Parathyroid adenoma (tissue), 2 donors: ENCODE measurements around the gene ANTKMT.
A peak's percentile ranks its signal among the peaks of the same experiment; 100 is the strongest.

Experiments
- H2AFZ ChIP-seq: fragments of 300-600 bp; sonication (generic); one replicate; pipeline ENCODE4 v1.7.0; 2017; ENCODE audit warnings: antibody characterized with exemption, mild to moderate bottlenecking
- H3K27ac ChIP-seq: fragments of 300-600 bp; sonication (generic); one replicate; pipeline ENCODE4 v1.7.0; 2017
- H3K27me3 ChIP-seq: fragments of 300-600 bp; sonication (generic); one replicate; pipeline ENCODE4 v1.7.0; 2017; ENCODE audit warnings: low read length; ENCODE audit not compliant: control insufficient read depth, insufficient read depth
- H3K36me3 ChIP-seq: fragments of 300-600 bp; sonication (generic); one replicate; pipeline ENCODE4 v1.7.0; 2017; ENCODE audit warnings: low read length; ENCODE audit not compliant: control insufficient read depth, insufficient read depth
- H3K4me1 ChIP-seq: fragments of 300-600 bp; sonication (generic); one replicate; pipeline ENCODE4 v1.7.0; 2017; ENCODE audit warnings: control low read depth
- H3K4me2 ChIP-seq: fragments of 300-600 bp; sonication (generic); one replicate; pipeline ENCODE4 v1.7.0; 2017; ENCODE audit warnings: low read length
- H3K4me3 ChIP-seq: fragments of 300-600 bp; sonication (generic); one replicate; pipeline ENCODE4 v1.7.0; 2017; ENCODE audit warnings: low read depth, low read length
- H3K79me2 ChIP-seq: fragments of 300-600 bp; sonication (generic); one replicate; pipeline ENCODE4 v1.7.0; 2017; ENCODE audit warnings: control low read depth
- H3K9ac ChIP-seq: fragments of 300-600 bp; sonication (generic); one replicate; pipeline ENCODE4 v1.7.0; 2017; ENCODE audit warnings: mild to moderate bottlenecking
- H3K9me3 ChIP-seq: fragments of 300-600 bp; sonication (generic); one replicate; pipeline ENCODE4 v1.7.0; 2017; ENCODE audit warnings: low read length; ENCODE audit not compliant: control insufficient read depth
- TF ChIP-seq, protein P1 (sequence below): fragments of 300-600 bp; sonication (generic); IDR thresholded peaks from one replicate; pipeline ENCODE4 v1.7.0; 2017; ENCODE audit warnings: antibody characterized with exemption, mild to moderate bottlenecking
- donor health status: primary hyperparathyroidism.

The ANTKMT gene

DNA sequence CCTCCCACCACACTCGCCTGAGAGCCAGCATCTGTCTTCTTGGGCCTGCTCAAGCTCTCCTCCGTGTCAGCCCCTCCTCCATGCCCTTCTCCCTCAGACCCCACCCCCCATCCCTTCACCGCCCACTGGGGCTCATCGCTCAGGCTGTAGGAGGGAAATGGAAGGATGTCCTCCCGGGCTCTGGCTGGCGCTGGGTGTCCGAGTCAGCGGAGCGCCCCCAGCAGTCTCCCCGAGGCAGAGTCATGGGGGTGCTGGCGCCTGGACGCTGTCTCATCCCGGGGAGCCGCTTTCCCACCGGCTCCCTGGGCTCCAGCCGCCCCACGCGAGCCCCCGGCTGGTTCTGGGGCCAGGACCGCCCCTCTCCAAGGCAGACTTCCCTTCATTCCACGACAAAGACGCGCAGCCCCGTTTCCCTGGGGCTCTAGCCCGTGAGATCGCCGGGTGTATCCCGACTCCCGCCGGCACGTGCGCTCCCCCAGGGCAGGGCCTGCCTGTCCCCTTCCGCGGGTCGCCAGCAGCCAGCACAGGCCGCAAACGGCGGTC, 428 bp upstream of the ANTKMT start:
- Histone ChIP-seq H3K9ac (peak overlapping the region; percentile 63), H3K4me1 (peaks cover 17% of the 10 kb centered on the region), H3K79me2 (peaks cover 2% of the 10 kb centered on the region), H2AFZ (peak overlapping the region; percentile 97), H3K4me2 (peak overlapping the region; percentile 97), H3K36me3 (no peaks in the 10 kb centered on the region), H3K9me3 (no peaks in the 10 kb centered on the region), H3K27ac (peak overlapping the region; percentile 94), H3K4me3 (peak overlapping the region; percentile 73), H3K27me3 (no peaks in the 10 kb centered on the region)
- TF ChIP-seq, protein P1, sequence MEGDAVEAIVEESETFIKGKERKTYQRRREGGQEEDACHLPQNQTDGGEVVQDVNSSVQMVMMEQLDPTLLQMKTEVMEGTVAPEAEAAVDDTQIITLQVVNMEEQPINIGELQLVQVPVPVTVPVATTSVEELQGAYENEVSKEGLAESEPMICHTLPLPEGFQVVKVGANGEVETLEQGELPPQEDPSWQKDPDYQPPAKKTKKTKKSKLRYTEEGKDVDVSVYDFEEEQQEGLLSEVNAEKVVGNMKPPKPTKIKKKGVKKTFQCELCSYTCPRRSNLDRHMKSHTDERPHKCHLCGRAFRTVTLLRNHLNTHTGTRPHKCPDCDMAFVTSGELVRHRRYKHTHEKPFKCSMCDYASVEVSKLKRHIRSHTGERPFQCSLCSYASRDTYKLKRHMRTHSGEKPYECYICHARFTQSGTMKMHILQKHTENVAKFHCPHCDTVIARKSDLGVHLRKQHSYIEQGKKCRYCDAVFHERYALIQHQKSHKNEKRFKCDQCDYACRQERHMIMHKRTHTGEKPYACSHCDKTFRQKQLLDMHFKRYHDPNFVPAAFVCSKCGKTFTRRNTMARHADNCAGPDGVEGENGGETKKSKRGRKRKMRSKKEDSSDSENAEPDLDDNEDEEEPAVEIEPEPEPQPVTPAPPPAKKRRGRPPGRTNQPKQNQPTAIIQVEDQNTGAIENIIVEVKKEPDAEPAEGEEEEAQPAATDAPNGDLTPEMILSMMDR = no peak

DNA sequence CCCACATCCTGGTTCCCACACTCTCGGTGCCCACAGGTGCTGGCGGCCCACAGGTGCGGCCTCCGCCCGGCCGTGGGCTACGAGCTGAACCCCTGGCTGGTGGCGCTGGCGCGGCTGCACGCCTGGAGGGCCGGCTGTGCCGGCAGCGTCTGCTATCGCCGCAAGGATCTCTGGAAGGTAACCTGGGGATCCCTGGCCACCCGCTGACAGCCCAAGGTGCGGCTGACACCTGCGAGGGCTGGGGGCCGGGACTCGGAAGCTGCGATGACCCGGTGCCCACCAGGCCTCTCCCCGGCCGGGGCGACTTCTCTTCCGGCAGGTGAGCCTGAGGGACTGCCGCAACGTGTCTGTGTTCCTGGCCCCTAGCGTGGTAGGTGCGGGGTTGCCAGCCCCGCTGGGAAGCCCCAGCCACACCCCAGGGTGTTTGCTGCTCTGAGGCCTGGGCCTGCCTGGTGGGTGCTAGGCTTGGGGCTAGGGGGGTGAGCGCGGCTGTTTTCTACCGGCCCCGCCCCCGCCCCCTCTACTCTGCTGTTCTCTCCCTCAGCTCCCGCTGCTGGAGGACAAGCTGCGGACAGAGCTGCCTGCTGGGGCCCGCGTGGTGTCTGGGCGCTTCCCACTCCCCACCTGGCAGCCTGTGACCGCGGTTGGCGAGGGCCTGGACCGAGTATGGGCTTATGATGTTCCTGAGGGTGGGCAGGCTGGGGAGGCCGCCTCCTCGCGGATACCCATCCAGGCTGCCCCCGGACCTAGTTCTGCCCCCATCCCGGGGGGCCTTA, 1.0 kb downstream of the ANTKMT start:
- Histone ChIP-seq H3K27ac (peak overlapping the region; percentile 94), H3K4me2 (peak overlapping the region; percentile 97), H3K36me3 (no peaks in the 10 kb centered on the region), H3K27me3 (no peaks in the 10 kb centered on the region), H3K79me2 (peaks cover under 1% of the 10 kb centered on the region), H3K9ac (no peak overlapping the region), H3K4me3 (peak overlapping the region; percentile 73), H3K4me1 (peaks cover 16% of the 10 kb centered on the region), H3K9me3 (no peaks in the 10 kb centered on the region), H2AFZ (peak overlapping the region; percentile 38)
- TF ChIP-seq, protein P1 = no peak

GRCh38 chr16:722835-723633, 2.1 kb downstream of the ANTKMT start:
- H3K4me1 ChIP-seq = peaks cover 19% of the 10 kb centered on the region

GRCh38 chr16:723695-724094, 2.7 kb downstream of the ANTKMT start:
- no peaks in the 10 kb centered on the region for H3K9me3 ChIP-seq
- no peaks in the 10 kb centered on the region for H3K79me2 ChIP-seq
- TF ChIP-seq, protein P1 = no peak
- no peak overlapping the region for H2AFZ ChIP-seq
- no peak overlapping the region for H3K9ac ChIP-seq
- no peaks in the 10 kb centered on the region for H3K36me3 ChIP-seq
- H3K27ac ChIP-seq = no peak overlapping the region
- peaks cover 19% of the 10 kb centered on the region for H3K4me1 ChIP-seq
- H3K4me2 ChIP-seq = no peak overlapping the region
- H3K27me3 ChIP-seq = no peaks in the 10 kb centered on the region
- no peak overlapping the region for H3K4me3 ChIP-seq

More at GRCh38 chr16:722835-723633, 2.1 kb downstream of the ANTKMT start:
- H3K4me2 ChIP-seq = no peak overlapping the region
- H3K9ac ChIP-seq = no peak overlapping the region
- H3K27me3 ChIP-seq = no peaks in the 10 kb centered on the region
- TF ChIP-seq, protein P1 = no peak
- no peak overlapping the region for H2AFZ ChIP-seq
- no peaks in the 10 kb centered on the region for H3K9me3 ChIP-seq
- H3K79me2 ChIP-seq = no peaks in the 10 kb centered on the region
- no peak overlapping the region for H3K4me3 ChIP-seq
- no peak overlapping the region for H3K27ac ChIP-seq
- H3K36me3 ChIP-seq = no peaks in the 10 kb centered on the region
